C4-2B (cell line): Measurements from ENCODE around the gene CCDC18.

Experiments used
- H3K27ac ChIP-seq: fragments of 450-650 bp; 2 replicates; pipeline ENCODE4 v1.5.1; 2017
- ZFX ChIP-seq: fragments of 450-650 bp; IDR thresholded peaks from 2 replicates; pipeline ENCODE4 v1.6.1; 2017
- TF ChIP-seq, protein P1 (sequence below): fragments of 450-650 bp; conservative IDR thresholded peaks from 2 replicates; pipeline ENCODE4 v1.5.1; 2017; ENCODE audit warnings: mild to moderate bottlenecking

CCDC18 gene

DNA sequence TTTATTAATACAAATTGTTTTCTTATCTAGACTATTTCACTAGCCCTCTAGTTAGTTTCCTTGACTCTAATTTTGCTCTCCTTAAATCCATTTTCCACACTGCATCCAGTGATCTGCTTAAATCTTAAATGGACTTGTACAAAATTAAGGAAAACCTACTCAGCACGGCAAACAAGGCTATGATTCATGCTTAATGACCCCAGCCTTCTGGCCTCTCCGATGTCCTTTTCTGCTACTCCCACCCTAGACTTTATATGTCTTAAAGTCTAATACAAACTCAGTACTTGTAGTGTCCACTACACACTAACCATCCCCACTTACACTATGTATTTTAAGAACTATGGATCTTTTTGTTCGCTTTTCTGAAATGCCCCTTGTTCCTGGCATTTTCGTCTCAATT lies 2.5 kb upstream of the CCDC18 start:
- no peak overlapping the region for H3K27ac ChIP-seq
- TF ChIP-seq ZFX: no peak
- TF ChIP-seq, protein P1, sequence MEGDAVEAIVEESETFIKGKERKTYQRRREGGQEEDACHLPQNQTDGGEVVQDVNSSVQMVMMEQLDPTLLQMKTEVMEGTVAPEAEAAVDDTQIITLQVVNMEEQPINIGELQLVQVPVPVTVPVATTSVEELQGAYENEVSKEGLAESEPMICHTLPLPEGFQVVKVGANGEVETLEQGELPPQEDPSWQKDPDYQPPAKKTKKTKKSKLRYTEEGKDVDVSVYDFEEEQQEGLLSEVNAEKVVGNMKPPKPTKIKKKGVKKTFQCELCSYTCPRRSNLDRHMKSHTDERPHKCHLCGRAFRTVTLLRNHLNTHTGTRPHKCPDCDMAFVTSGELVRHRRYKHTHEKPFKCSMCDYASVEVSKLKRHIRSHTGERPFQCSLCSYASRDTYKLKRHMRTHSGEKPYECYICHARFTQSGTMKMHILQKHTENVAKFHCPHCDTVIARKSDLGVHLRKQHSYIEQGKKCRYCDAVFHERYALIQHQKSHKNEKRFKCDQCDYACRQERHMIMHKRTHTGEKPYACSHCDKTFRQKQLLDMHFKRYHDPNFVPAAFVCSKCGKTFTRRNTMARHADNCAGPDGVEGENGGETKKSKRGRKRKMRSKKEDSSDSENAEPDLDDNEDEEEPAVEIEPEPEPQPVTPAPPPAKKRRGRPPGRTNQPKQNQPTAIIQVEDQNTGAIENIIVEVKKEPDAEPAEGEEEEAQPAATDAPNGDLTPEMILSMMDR: no peak

DNA sequence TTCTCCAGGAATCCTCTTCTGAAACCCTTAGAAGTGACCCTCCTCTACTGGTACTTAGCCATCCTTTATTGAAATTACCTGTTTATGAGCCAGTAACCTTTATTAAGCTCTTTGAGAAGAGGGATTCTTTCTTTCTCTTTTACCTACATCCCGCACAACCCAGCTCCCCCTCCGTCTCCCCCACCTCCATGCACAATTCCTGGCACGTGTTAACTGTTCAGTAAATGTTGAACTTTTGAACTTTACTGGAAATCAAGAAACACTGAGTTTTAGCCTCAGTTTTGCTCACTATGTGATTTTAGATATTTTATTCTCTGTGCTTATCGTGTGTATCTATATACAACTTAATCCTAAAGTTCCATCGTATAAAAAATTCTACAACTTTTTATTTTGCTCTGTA lies 2.1 kb upstream of the CCDC18 start:
- H3K27ac ChIP-seq: no peak overlapping the region
- no peak for TF ChIP-seq ZFX
- TF ChIP-seq, protein P1: no peak

DNA sequence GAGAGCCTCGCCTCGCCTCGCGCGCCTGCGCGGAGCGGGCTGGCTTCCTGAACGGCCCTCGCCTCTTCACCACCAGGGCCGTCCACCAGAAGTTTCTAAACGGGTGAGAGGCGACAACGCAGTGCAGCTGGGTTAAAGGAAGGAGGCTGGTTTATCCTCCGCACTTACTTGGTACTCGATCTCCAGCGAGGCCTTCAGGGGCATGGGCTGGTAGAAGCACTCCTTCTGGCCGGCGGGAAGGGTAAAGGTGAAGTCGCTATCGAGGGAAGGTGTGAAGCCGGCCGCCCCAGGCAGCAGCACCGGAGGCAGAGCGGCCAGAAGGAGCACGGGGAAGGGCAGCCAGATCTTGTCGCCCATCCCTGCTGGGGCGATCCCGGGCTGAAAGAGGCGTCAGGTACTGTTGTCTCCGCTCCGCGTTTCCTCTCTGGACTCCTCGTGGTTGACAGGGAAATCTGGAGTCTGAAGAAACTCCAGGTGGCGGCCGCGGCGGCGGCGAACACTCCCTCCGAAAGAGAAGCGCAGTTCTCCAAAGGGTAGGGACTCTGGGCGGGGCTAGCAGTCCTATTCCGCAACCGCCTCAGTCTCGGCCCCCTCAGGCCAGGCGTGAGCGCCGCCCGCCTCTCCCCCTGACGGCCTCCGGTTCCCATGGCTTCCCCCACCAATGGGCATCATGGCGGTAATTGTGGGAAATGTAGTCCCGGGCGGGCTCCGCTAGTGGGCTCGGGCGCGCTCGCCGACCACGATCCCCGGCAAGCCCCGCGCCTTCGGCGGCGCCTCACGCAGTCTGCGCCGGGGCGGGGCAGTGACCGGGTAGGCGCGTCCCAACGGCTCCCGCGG lies 420 bp upstream of the CCDC18 start, which contains the start of gene TMED5:
Gene TMED5 (minus strand): TSS at position 528 of the 837 bp plus-strand sequence. CDS start 171 bp downstream, at position 357.
- H3K27ac ChIP-seq: peak within 1 kb of the TSS; percentile 99
- peak; percentile 57; the same call in 1 of the 2 replicates for TF ChIP-seq ZFX
- TF ChIP-seq, protein P1: peak; percentile 16

DNA sequence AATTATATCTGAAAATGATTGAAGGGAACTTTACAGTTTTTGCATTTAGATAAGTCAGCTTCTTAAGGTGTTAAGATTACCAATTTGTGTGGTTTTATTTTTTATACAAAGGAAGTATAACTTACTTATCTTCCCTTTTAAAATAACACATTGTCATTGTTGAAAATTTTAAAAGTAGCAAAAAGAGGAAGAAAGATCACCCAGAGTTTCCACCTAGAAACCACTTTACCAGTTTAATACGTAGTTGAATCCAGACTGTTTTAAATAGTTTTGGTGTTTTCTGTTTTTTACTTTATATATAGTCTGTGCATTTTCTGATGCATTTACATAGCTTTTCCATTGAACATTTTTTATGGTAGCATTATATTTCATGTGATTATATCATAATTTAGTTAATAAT lies 6.1 kb downstream of the CCDC18 start:
- TF ChIP-seq ZFX: no peak
- TF ChIP-seq, protein P1: no peak
- no peak overlapping the region for H3K27ac ChIP-seq

DNA sequence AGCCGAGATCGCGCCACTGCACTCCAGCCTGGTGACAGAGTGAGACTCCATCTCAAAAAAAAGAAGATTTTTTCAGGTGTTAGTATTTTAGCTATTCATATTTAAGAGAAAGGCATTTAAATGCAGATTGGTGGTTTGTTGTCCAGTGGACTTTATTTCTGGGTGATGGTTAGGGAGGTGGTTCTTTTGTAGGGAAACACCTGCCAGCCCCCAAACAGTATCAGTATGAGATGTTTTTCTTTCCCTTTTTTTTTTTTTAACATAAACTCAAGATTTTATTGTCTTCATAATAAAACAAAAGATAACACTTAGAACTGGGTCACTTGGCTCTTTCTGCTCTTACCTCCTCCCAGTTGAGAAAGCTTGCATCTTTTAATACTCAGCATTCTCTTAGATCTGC lies 9.9 kb downstream of the CCDC18 start:
- TF ChIP-seq, protein P1: no peak
- no peak for TF ChIP-seq ZFX

DNA sequence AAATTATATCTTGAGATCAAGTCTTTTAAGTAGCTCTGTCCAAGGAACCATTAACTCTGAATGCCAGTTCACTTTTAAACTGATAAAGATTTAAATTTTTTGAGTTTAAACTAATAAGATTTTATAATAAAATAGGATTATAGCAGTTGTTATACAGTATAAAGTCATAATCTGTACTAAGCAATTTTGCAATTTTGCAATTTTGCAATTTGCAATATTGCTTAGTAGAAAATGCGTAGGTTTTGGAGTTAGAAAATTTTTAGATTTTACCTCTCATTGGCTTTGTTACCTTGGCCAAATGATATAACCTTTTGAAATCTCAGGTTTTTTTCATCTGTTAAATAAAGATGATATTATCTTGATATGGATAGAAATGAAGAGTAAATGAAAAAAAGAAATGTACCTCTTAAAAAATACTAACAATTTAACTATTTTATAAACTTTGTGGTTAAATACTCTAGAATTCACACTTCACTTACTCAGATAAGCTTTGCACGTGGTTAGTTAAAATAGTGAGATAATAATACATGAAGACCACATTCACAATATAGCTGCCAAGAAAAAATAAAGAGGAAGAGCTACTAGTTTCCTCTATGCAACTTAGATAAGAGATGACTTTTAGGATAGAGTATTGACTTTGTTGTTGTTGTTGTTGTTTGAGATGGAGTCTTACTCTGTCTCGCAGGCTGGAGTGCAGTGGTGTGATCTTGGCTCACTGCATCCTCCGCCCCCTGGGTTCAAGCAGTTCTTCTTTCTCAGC lies 13.9 kb downstream of the CCDC18 start:
- H3K27ac ChIP-seq: no peak overlapping the region
- TF ChIP-seq ZFX: no peak
- TF ChIP-seq, protein P1: no peak

More for the DNA sequence above, 9.9 kb downstream of the CCDC18 start:
- H3K27ac ChIP-seq: no peak overlapping the region

DNA sequence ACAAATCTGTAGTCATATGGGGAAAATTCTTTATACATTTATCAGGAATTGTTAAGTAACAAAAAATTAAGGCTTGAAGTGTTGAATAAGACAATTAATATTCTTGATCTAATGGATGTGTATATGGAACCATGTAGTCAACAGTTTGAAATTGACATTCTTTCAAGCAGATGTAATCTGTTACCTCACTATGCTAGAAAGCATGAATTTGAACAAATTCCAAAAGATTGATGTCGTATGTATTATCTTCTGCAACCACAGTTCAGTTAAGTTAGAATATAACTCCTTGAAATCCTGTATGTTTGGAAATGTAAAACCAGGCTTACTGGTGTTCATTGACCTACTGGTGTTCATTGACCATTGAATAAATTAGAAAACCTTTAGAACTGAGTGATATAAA lies 16.1 kb downstream of the CCDC18 start:
- no peak overlapping the region for H3K27ac ChIP-seq
- no peak for TF ChIP-seq ZFX
- TF ChIP-seq, protein P1: no peak
